A549 treated with GW870086 at 1 μM for 4 hours (cell line): Measurements from ENCODE around the gene CCDC110. TPM values are rescaled to one million over a fixed set of nuclear protein-coding genes. Genes with fewer than 3 reads are reported as not detected.

Source experiments
- total RNA-seq: library from RNA; stranded (reverse); fragments of 200-300 nt; extraction: Qiagen RNA extraction; gene quantifications from 5 replicates; pipeline ENCODE4 v1.2.3, GENCODE V29; 2022; ENCODE audit warnings: low read depth

The CCDC110 gene
- not detected in 5 replicates for total RNA-seq

DNA sequence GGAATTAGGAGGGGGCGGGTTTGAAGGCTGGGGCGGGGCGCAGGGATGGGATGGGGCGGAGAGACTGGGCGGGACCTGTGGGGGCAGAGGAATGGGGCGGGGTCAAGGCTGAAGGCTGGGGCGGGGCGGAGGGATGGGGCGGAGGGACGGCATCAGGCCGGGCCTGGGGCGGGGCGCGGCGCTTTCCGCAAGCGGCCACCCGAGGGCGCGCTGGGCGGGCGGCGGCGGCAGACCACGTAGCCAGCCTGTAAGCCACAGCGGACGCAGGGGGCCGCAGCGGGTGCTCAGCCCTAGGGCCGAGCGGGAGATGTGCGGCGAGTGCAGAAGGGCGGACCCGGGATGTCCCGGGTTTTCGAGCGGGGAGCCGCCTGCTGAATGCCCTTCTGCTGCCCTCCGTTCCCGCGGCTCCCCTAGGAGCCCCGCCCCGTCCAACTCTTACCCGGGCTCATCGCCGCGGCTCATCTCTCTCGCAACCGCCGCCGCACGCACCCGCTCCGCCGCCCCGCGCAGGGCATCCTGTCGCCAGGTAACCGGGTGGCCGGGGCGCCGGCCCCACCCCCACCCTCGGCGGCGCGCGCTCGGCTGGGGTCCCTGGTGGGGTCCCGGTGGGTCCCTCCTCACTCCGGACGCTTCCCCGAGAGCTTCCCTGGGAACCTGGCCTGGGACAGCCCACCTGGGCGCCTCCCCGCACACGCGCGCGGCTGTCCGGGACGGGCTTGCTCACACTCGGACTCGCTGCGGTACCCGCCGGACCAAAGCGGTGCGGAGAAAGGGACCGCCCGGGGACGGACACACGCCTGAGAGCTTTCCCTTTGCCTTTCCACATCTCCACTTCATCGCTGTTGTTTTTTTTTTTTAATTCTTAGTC lies at the start of gene CCDC110:
CCDC110 (minus strand) TSS at position 499 of the 868 bp plus-strand sequence; CDS start at position 449, 50 bp downstream.

DNA sequence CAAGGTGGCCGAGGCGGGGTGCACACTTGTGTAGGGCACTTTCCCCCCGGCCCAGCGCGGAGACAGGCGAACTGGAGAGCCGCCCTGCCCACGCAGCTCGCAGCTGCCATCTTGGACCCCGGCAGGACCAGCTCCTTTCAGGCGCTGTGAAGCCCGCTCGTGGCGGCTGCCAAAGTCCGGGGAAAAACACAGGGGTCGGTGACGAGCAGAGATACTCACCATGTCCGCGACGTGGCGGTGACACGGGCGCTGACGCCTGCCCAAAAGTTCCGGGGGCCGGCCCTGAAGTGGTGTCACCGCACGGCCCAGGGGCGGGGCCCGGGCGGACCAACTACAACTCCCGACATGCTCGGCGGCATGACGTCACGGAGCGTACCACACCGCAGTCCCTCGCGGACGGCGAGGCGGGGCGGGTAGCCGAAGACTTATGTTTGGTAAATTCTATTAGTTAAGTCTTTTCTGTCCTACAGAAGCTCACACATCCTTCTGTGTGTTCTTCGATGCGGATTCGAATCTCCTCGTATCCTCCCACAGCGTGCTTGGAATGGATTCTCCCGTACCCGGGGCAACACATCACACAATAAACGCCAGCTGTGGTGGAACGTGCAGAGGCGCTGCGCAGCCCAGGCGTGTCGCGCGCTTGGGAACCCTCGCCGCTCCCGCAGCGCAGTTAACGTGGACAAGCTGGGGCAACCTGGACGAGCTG lies 45.7 kb downstream of the CCDC110 start, which contains the start of gene UFSP2:
UFSP2 (minus strand) TSS at position 318 of the 706 bp plus-strand sequence; CDS start at position 222, 96 bp downstream.

DNA sequence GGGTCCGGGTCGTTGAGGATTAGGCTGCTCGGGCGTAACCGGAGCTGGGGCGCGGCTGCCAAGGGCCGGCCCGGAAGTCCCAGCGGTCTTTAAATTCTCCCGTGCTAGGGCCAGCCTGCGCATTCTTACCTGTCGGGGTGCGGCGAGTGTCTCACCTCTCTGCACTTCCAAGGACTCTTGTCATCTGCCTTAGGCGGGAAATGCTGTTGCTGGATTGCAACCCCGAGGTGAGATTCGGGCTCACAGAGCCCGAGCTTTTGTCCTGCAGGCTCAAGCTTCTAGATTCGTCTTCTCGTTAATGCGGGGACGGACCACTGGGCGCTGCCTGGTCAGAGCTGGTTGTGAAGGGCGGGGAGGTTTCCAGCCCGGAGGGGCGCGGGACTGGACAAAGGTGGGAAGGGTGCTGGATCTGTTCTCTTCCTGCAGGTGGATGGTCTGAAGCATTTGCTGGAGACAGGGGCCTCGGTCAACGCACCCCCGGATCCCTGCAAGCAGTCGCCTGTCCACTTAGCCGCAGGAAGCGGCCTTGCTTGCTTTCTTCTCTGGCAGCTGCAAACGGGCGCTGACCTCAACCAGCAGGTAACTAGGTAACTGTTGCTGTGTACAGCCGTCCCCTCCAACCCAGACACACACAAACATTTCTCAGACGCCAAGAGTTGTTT lies 74.7 kb downstream of the CCDC110 start, which contains the start of gene ANKRD37:
ANKRD37 (plus strand) TSS at position 118 of the 662 bp plus-strand sequence; CDS start at position 201, 83 bp downstream.

DNA sequence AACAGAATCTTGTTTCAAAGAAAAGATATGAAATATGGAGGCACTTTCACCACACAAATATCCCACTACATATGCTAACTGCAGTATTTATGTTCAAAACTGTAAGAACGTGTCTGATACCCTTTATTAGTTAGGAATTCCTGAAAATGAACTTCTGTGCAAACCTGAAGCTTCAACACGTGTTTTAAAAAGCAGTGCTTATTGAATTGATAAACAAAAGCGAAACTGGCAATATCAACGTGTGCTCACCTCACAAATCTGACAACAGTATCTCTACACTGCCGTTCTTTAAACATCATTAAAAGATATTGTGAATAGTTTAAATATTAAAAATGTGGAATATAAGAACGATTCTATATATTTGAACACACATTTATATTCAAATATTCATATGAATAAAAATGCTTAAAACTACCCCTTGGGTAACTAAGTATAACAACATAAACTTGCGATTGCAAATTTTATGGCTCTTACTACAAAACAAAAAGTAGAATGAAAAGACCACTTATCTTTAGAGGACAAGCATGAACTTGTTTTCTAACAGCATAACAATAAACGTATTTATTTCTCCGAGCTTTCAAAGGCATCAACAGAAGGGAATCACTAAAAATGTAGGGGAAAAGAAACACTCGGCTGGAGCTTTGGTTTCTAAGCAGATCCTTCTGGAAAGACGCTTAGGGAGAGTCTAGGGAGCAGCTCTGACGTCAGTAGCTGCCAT lies 76.1 kb downstream of the CCDC110 start, which contains the start of gene LRP2BP:
LRP2BP (minus strand) TSS at position 687 of the 718 bp plus-strand sequence. CDS start 17,738 bp downstream, outside the sequence.

Other genes with a start within 250 kb of the CCDC110 start
- 0.06 to 0.31 TPM (median 0.14 TPM) in 5 replicates for gene LRP2BP, start 75.8 kb downstream of the CCDC110 start, total RNA-seq
- 2.7 to 3.9 TPM (median 3.1 TPM) in 5 replicates for gene ANKRD37, start 74.9 kb downstream of the CCDC110 start, total RNA-seq
- 11.9 to 18.7 TPM (median 13.9 TPM) in 5 replicates for gene UFSP2, start 45.8 kb downstream of the CCDC110 start, total RNA-seq
- 0.12 to 0.73 TPM (median 0.29 TPM) in 4 of 5 replicates, not detected in the other for gene PDLIM3, start 63.8 kb upstream of the CCDC110 start, total RNA-seq